ENCODE results near the gene LRPPRC.
"Not testable (repeated sequence)": the region's sequence is repeated elsewhere in the genome, so short reads cannot be mapped to it uniquely, and the experiment has no call there.

Gene LRPPRC

GRCh38 chr2:43977677-43978375 is 18.0 kb downstream of the LRPPRC start:
- DNase-seq (ENCODE audit: low read depth), result peak; percentile 8

- DNase-seq (ENCODE audit: low read depth), result no peak
Measured at GRCh38 chr2:43960921-43961320, 34.9 kb downstream of the LRPPRC start.

- peak; percentile 45 for DNase-seq (ENCODE audit: low read depth)
Measured at GRCh38 chr2:43958397-43959275, 37.2 kb downstream of the LRPPRC start.

- peak; percentile 62 for DNase-seq (ENCODE audit: low read depth)
Measured at GRCh38 chr2:43950383-43951008, 45.3 kb downstream of the LRPPRC start.

GRCh38 chr2:43948370-43948769 is 47.4 kb downstream of the LRPPRC start:
- DNase-seq (ENCODE audit: low read depth), result peak; percentile 31

- DNase-seq (ENCODE audit: low read depth), result no peak
Measured at GRCh38 chr2:43946685-43947084, 49.1 kb downstream of the LRPPRC start.

- DNase-seq (ENCODE audit: low read depth), result no peak
Measured at GRCh38 chr2:43945439-43945838, 50.4 kb downstream of the LRPPRC start.

GRCh38 chr2:43944915-43945314 is 50.9 kb downstream of the LRPPRC start:
- no peak for DNase-seq (ENCODE audit: low read depth)

GRCh38 chr2:43943809-43944452 is 51.9 kb downstream of the LRPPRC start:
- DNase-seq (ENCODE audit: low read depth), result no peak

- DNase-seq (ENCODE audit: low read depth), result no peak
Measured at GRCh38 chr2:43943323-43943722, 52.5 kb downstream of the LRPPRC start.

- DNase-seq (ENCODE audit: low read depth), result no peak
Measured at GRCh38 chr2:43942881-43943280, 52.9 kb downstream of the LRPPRC start.

GRCh38 chr2:43941966-43942365 is 53.8 kb downstream of the LRPPRC start:
- DNase-seq (ENCODE audit: low read depth), result no peak

- DNase-seq (ENCODE audit: low read depth), result no peak
Measured at GRCh38 chr2:43941359-43941758, 54.4 kb downstream of the LRPPRC start.

- no peak for DNase-seq (ENCODE audit: low read depth)
Measured at GRCh38 chr2:43939695-43940256, 56.0 kb downstream of the LRPPRC start.

- no peak for DNase-seq (ENCODE audit: low read depth)
Measured at GRCh38 chr2:43937269-43937820, 58.4 kb downstream of the LRPPRC start.

- peak; percentile 50 for DNase-seq (ENCODE audit: low read depth)
Measured at GRCh38 chr2:43934567-43934966, 61.2 kb downstream of the LRPPRC start.

GRCh38 chr2:43931293-43931692 is 64.5 kb downstream of the LRPPRC start:
- DNase-seq (ENCODE audit: low read depth), result no peak

GRCh38 chr2:43927442-43927841 is 68.3 kb downstream of the LRPPRC start:
- DNase-seq (ENCODE audit: low read depth), result no peak

- no peak for DNase-seq (ENCODE audit: low read depth)
Measured at GRCh38 chr2:43925431-43925830, 70.4 kb downstream of the LRPPRC start.

GRCh38 chr2:43924463-43924862 is 71.3 kb downstream of the LRPPRC start:
- DNase-seq (ENCODE audit: low read depth), result no peak

GRCh38 chr2:43911136-43911790 is 84.5 kb downstream of the LRPPRC start:
- not testable (repeated sequence) for DNase-seq (ENCODE audit: low read depth)
